GM18526 (cell line): ENCODE data around the gene MPHOSPH10.

Experiments
- POLR2A ChIP-seq: IDR thresholded peaks from 3 replicates; pipeline ENCODE4 v1.6.1; 2011; ENCODE audit not compliant: insufficient read length; ENCODE audit errors: extremely low read depth

Gene MPHOSPH10

DNA sequence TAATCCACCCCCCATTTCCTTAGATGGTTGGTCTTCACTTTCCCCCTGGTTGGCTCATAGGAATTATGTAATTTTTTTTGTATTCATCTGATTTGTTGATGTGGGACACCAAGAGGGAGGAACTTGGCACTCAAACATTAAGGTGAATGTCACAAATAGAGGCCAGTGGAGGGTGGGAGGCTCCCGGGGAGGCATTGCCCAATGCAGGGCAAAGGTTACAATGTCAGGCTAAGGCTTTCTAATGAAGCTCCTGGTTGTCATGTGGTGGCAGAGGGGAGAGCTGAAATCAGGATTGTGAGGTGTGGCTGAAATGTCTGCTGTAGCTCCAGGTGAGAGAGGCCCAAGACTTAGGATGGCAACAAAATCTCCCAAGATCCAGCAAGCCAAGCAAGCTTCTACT is 42.7 kb downstream of the MPHOSPH10 start:
- no peak for TF ChIP-seq POLR2A

DNA sequence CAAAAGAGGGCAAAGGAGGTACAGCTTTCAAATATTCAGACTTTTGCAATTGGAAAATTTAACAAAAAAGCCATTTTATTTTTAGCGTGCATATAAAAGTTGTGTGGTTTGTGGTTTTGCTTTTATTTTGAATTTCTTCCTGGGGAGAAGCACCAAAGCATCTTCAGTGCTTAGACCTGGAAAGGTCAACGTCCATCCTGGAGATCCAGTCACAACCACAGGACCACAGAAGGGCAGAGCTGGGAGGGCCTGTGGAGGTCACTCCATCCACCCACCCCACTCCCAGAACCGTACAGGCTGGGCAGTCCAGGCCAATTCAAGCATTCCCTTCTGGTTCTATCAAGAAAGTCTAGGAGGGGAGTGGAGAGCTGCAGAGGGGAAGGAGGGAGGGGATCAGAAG is 43.8 kb downstream of the MPHOSPH10 start:
- TF ChIP-seq POLR2A, result no peak

DNA sequence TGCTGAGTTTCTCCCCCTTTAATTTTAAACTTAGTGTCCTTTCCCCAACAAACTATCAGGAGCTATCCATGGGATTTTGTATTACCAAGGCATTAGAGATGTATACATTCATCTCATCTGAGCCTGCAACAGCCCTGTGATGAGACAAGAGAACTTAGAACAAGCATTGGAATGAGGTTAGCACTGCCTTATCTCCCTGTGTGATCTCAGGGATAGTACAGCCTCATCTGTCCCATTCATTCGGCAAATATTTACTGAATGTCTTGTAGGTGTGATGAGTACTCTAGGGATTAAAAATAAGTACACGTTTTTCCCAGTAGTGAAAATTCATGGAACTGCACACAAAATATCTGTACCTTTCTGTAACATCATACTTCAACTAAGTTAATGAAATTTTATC is 50.9 kb downstream of the MPHOSPH10 start:
- TF ChIP-seq POLR2A, result no peak

DNA sequence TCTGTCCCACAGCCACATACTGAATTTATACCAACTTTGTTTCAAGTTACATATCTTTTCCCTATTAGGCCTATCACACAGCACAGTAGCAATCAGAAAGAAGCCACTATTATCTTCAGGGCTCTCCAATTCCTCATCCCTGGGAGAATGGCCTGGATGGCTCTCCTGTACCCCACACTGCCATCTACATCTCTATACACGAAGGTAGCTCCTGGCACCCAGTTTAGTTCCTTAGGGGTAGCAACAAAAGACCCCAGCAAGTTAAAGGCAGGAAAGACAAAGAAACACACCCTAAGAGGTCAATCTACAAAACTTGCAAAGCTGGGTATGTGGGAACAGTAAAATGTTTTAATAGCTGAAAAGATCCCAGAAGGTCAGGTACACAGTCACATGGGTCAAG is 56.5 kb downstream of the MPHOSPH10 start:
- TF ChIP-seq POLR2A, result no peak

DNA sequence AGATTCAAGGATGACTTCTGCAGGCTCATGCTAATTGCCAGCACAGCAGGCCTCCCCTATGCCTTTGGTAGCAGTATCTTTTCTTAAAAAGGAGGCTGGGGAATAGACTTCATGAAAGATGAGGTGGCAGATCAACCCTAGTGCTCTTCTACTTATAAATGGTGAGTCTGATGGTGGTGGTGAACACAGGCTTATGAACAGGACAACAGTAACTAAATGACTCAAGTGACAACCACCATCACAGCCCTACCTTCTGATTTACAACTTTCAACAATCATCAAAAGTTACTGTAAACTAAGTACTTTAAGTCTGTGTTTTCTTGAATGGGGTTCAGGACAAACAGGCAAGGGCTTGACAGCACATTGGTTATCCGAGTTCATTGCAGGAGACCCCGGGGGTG is 57.2 kb downstream of the MPHOSPH10 start:
- no peak for TF ChIP-seq POLR2A

DNA sequence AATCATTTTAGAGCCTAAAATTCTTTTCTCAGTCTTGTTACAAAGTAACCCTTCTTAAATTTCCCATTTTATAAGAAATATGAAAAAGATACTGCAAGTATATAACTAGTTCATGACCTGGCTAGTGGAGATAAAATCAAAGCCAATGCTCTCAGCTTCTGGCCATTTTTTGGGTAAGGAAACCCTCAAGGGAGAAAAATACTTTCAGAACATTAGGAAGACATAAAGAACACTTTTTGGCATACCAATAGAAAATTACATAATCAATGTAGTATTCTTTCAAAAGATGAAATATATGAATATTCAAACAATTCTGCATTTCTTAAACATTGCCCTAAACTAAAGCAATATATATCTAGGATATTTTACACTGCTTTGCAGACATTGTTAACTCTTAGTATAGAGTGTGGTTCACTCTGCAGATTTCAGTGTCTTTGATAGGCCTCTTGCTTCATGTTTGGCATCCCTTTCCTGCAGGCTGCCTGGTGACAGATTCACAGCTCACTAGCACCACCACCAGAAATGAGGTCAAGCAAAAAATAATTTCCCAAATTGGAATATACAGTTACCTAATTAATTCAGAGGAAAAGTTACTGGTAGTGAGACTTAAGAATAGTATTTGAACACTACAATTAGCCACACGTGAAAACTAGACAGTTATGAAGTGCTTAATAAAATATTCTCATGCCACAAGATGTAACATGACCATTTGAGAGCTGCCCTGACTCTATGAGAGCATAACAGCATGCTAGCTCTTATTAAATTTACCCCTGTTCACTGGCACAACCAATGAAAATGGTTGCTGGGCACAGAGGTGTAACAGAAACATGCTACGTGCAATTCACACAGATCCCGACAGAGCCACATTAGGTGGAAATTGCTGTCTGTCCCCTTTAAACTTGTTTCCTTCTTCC is 60.5 kb downstream of the MPHOSPH10 start:
- TF ChIP-seq POLR2A, result no peak

DNA sequence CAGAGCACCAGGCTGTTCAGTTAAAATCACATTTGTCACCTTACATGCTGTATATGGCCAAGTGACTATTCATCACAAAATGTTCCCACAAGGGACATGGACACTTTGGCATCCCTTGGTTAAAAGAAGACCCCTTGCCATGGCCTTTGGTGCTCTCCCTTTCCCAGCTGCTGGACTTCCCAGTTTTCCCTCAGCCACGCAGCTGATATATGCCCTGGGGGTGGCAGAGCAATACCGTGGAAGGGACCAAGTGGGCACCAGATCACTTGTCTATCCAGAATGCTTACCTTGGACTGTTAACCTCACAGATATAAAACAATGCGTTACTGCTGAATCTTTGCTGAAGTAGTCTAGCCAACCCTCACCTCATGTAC is 61.1 kb downstream of the MPHOSPH10 start:
- no peak for TF ChIP-seq POLR2A
